ENCODE results near the gene DIAPH1.

The DIAPH1 gene

GRCh38 chr5:141517312-141517711 lies 101.5 kb downstream of the DIAPH1 start:
- DNase-seq, result no peak

GRCh38 chr5:141516672-141517025 lies 102.2 kb downstream of the DIAPH1 start:
- no peak for DNase-seq

- no peak for DNase-seq
Observed at GRCh38 chr5:141515946-141516671, 102.7 kb downstream of the DIAPH1 start.

GRCh38 chr5:141515141-141515540 lies 103.7 kb downstream of the DIAPH1 start:
- DNase-seq, result no peak

GRCh38 chr5:141514330-141515133 lies 104.3 kb downstream of the DIAPH1 start:
- DNase-seq, result no peak

GRCh38 chr5:141513627-141514329 lies 105.0 kb downstream of the DIAPH1 start:
- peak; percentile 37 for DNase-seq

- no peak for DNase-seq
Observed at GRCh38 chr5:141512911-141513626, 105.7 kb downstream of the DIAPH1 start.

- no peak for DNase-seq
Observed at GRCh38 chr5:141512390-141512910, 106.3 kb downstream of the DIAPH1 start.

- DNase-seq, result no peak
Observed at GRCh38 chr5:141511771-141512325, 107.0 kb downstream of the DIAPH1 start.

GRCh38 chr5:141510850-141511601 lies 107.8 kb downstream of the DIAPH1 start:
- DNase-seq, result no peak

GRCh38 chr5:141510160-141510559 lies 108.6 kb downstream of the DIAPH1 start:
- DNase-seq, result no peak

- DNase-seq, result no peak
Observed at GRCh38 chr5:141508798-141509611, 109.8 kb downstream of the DIAPH1 start.

- DNase-seq, result no peak
Observed at GRCh38 chr5:141508440-141508797, 110.4 kb downstream of the DIAPH1 start.

- DNase-seq, result no peak
Observed at GRCh38 chr5:141507387-141508091, 111.3 kb downstream of the DIAPH1 start.

- DNase-seq, result no peak
Observed at GRCh38 chr5:141506381-141507155, 112.2 kb downstream of the DIAPH1 start.

GRCh38 chr5:141504216-141504615 lies 114.6 kb downstream of the DIAPH1 start:
- DNase-seq, result no peak

GRCh38 chr5:141503681-141504080 lies 115.1 kb downstream of the DIAPH1 start:
- DNase-seq, result no peak

- DNase-seq, result no peak
Observed at GRCh38 chr5:141501761-141502160, 117.0 kb downstream of the DIAPH1 start.

- no peak for DNase-seq
Observed at GRCh38 chr5:141496038-141496437, 122.8 kb downstream of the DIAPH1 start.

- no peak for DNase-seq
Observed at GRCh38 chr5:141495453-141495811, 123.4 kb downstream of the DIAPH1 start.
